SK-N-SH (cell line): ENCODE measurements around the gene SLCO3A1. TPM values are rescaled to one million over a fixed set of nuclear protein-coding genes. Genes with fewer than 3 reads are reported as not detected.

ENCODE experiments used
- CTCF ChIA-PET: fragments of 300-600, 350-600 bp; formaldehyde crosslinking; extraction: SDS; loops from one replicate; lab custom pipeline; 2021; lab: Yijun Ruan, JAX
- POLR2A ChIA-PET: fragments of 350-600 bp; sonication (Branson Sonifier 250); formaldehyde crosslinking; extraction: SDS; loops from one replicate; lab custom pipeline; 2020; ENCODE audit warnings: antibody characterized with exemption, inconsistent platforms; lab: Yijun Ruan, JAX
- DNase-seq: peaks from one replicate; pipeline ENCODE4 v3.0.0; 2012
- H2AFZ ChIP-seq: fragments of 200-600 bp; sonication (generic); 2 replicates; pipeline ENCODE4 v1.8.1; 2016; ENCODE audit warnings: antibody characterized with exemption, mild to moderate bottlenecking, low read depth
- H3F3A ChIP-seq: fragments of 200-600 bp; sonication (generic); replicated peaks from 2 replicates; pipeline ENCODE3; 2016; ENCODE audit warnings: antibody characterized with exemption, mild to moderate bottlenecking; ENCODE audit not compliant: insufficient read depth
- H3K27ac ChIP-seq, 2 experiments: fragments of 200-500 bp in 1 of 2; fragments of 200-600 bp in 1 of 2; sonication (Bioruptor generic) in 1 of 2; sonication (generic), shearing (Covaris generic) in 1 of 2; 2 replicates each; pipeline versions ENCODE4 v1.5.1 to v1.6.1; 2014 to 2016; ENCODE audit warnings: low read depth in 2 of 2, inconsistent platforms in 1 of 2, low read length in 1 of 2, mild to moderate bottlenecking in 1 of 2, mixed read lengths in 1 of 2
- H3K27me3 ChIP-seq: fragments of 200-600 bp; sonication (generic), shearing (Covaris generic); 2 replicates; pipeline ENCODE4 v1.6.1; 2016; ENCODE audit warnings: mixed run types; ENCODE audit not compliant: insufficient read depth
- H3K36me3 ChIP-seq, 2 experiments: fragments of 200-500 bp in 1 of 2; fragments of 200-600 bp in 1 of 2; sonication (Bioruptor generic) in 1 of 2; sonication (generic) in 1 of 2; replicated peaks in 1 of 2; 2 replicates each; pipeline versions ENCODE3 to v1.5.1; 2014 to 2016; ENCODE audit warnings: low read length in 1 of 2, mild to moderate bottlenecking in 1 of 2; ENCODE audit not compliant: insufficient read depth in 2 of 2, control insufficient read depth in 1 of 2
- H3K4me1 ChIP-seq, 2 experiments: fragments of 200-500 bp in 1 of 2; fragments of 200-600 bp in 1 of 2; sonication (Bioruptor generic) in 1 of 2; sonication (generic), shearing (Covaris generic) in 1 of 2; 2 replicates each; pipeline versions ENCODE4 v1.5.1 to v1.6.1; 2014 to 2016; ENCODE audit warnings: low read depth in 1 of 2, low read length in 1 of 2, mixed run types in 1 of 2; ENCODE audit not compliant: insufficient read depth in 2 of 2, control insufficient read depth in 1 of 2
- H3K4me2 ChIP-seq: fragments of 200-600 bp; sonication (generic), shearing (Covaris generic); 2 replicates; pipeline ENCODE4 v1.6.1; 2017; ENCODE audit warnings: mixed run types
- H3K4me3 ChIP-seq, 2 experiments: fragments of 200-500 bp in 1 of 2; fragments of 200-600 bp in 1 of 2; sonication (Bioruptor generic) in 1 of 2; sonication (generic), shearing (Covaris generic) in 1 of 2; 2 replicates each; pipeline versions ENCODE4 v1.5.1 to v1.8.1; 2014 to 2016; ENCODE audit warnings: low read depth in 2 of 2, inconsistent platforms in 1 of 2, low read length in 1 of 2, mild to moderate bottlenecking in 1 of 2, mixed read lengths in 1 of 2, moderate library complexity in 1 of 2
- H3K79me2 ChIP-seq: fragments of 200-600 bp; sonication (generic); 2 replicates; pipeline ENCODE4 v1.8.1; 2017; ENCODE audit warnings: mild to moderate bottlenecking; ENCODE audit not compliant: insufficient read depth
- H3K9ac ChIP-seq: fragments of 200-600 bp; sonication (generic); 2 replicates; pipeline ENCODE4 v1.6.1; 2017; ENCODE audit warnings: mixed run types
- H3K9me2 ChIP-seq: fragments of 200-600 bp; sonication (generic); 2 replicates; pipeline ENCODE4 v1.6.1; 2017; ENCODE audit warnings: mixed run types
- H3K9me3 ChIP-seq: fragments of 200-600 bp; sonication (generic); 2 replicates; pipeline ENCODE4 v1.6.1; 2017; ENCODE audit warnings: mixed run types, mild to moderate bottlenecking, moderate library complexity
- H4K20me1 ChIP-seq: fragments of 200-600 bp; sonication (generic); 2 replicates; pipeline ENCODE4 v1.6.1; 2017; ENCODE audit warnings: mild to moderate bottlenecking, mixed run types; ENCODE audit not compliant: insufficient read depth
- CHD2 ChIP-seq: fragments of 150-350 bp; IDR thresholded peaks from 2 replicates; pipeline ENCODE4 v1.6.1; 2018; ENCODE audit warnings: low read length; ENCODE audit not compliant: partially characterized antibody
- FOSL2 ChIP-seq: IDR thresholded peaks from 2 replicates; pipeline ENCODE4 v1.4.0; 2012; ENCODE audit warnings: low read depth, mild to moderate bottlenecking, moderate library complexity, borderline replicate concordance
- MAX ChIP-seq: IDR thresholded peaks from 2 replicates; pipeline ENCODE4 v1.4.0; 2012; ENCODE audit warnings: low read depth
- MEF2A ChIP-seq: IDR thresholded peaks from 2 replicates; pipeline ENCODE4 v1.4.0; 2012; ENCODE audit warnings: low read depth, borderline replicate concordance
- NFIC ChIP-seq: IDR thresholded peaks from 2 replicates; pipeline ENCODE4 v1.4.0; 2012; ENCODE audit warnings: borderline replicate concordance
- RXRA ChIP-seq: IDR thresholded peaks from 2 replicates; pipeline ENCODE4 v1.4.0; 2012; ENCODE audit warnings: low read depth, mild to moderate bottlenecking, borderline replicate concordance
- SMC3 ChIP-seq: IDR thresholded peaks from 2 replicates; pipeline ENCODE4 v1.6.1; 2012; ENCODE audit warnings: low read depth, low read length, improper control_type of control experiment
- YY1 ChIP-seq: IDR thresholded peaks from 2 replicates; pipeline ENCODE4 v1.4.0; 2012; ENCODE audit warnings: low read depth, mild to moderate bottlenecking
- WGBS: methylation state at CpG from one replicate; pipeline ENCODE4 v1.1.6; 2017; ENCODE audit warnings: low lambda C conversion rate; 5-methylcytosine and 5-hydroxymethylcytosine counted together
- polyA plus RNA-seq, 3 experiments: library from polyadenylated mRNA; depleted of rRNA; stranded (reverse); fragments of >200 nt; gene quantifications; 2 replicates each; pipeline ENCODE4 v1.2.3, GENCODE V29; 2012
- TF ChIP-seq, protein P1 (sequence below): fragments of 200-600 bp; sonication (generic); IDR thresholded peaks from 2 replicates; pipeline ENCODE4 v1.6.1; 2017; ENCODE audit warnings: antibody characterized with exemption, mild to moderate bottlenecking, moderate library complexity
- TF ChIP-seq, protein P2 (sequence below): IDR thresholded peaks from 2 replicates; pipeline ENCODE4; 2012
- TF ChIP-seq, protein P3 (sequence below): IDR thresholded peaks from 2 replicates; pipeline ENCODE4 v1.6.1; 2012; ENCODE audit warnings: mild to moderate bottlenecking, low read depth, low read length, moderate library complexity
- TF ChIP-seq, protein P4 (sequence below): fragments of 150-350 bp; IDR thresholded peaks from 2 replicates; pipeline ENCODE4 v1.6.1; 2017; ENCODE audit warnings: antibody characterized with exemption, low read length, low read depth, borderline replicate concordance

Gene SLCO3A1
- polyA plus RNA-seq, 1 of the 3 experiments (the other 2 are of a cell fraction), result 19.7 TPM

DNA sequence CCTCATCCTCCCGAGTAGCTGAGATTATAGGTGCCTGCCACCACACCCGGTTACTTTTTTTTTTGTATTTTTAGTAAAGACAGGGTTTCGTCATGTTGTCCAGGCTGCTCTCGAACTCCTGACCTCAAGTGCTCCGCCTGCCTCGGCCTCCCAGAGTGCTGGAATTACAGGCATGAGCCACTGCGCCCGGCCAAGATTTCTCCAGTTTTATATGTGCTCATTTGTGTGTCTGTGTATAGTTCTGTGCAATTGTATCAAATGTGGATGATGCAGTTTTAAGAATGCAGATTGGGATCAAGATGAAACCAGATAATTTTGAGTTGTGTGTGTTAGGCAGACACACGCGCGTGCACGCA is 68.3 kb downstream of the SLCO3A1 start:
- Histone ChIP-seq H3K9ac (no peak overlapping the region), H3K4me1 (peaks cover 4 to 7% of the 10 kb centered on the region in 2 experiments; a peak in 2 of 4 replicates), H2AFZ (no peak overlapping the region), H3K79me2 (peaks cover 14% of the 10 kb centered on the region; the same call in 1 of the 2 replicates), H3K9me2 (no peaks in the 10 kb centered on the region), H3F3A (no peaks in the 10 kb centered on the region), H3K4me3 (no peak overlapping the region), H3K9me3 (no peaks in the 10 kb centered on the region), H3K36me3 (peaks cover 0 to 3% of the 10 kb centered on the region in 2 experiments), H4K20me1 (no peaks in the 10 kb centered on the region), H3K27ac (no peak overlapping the region), H3K4me2 (no peak overlapping the region), H3K27me3 (no peaks in the 10 kb centered on the region)
- DNase-seq, result no peak
- ChIA-PET POLR2A (interaction anchor here (0.6 kb wide), 1 partner anchor 95 kb away, joined by 3 read pairs; no protein-coding TSS in a partner anchor), CTCF (interaction anchor here (1.2 kb wide), 1 partner anchor 20 kb away, joined by 3 read pairs; no protein-coding TSS in a partner anchor)
- TF ChIP-seq MAX (no peak), CHD2 (no peak), MEF2A (no peak), YY1 (no peak)
- TF ChIP-seq, protein P1, sequence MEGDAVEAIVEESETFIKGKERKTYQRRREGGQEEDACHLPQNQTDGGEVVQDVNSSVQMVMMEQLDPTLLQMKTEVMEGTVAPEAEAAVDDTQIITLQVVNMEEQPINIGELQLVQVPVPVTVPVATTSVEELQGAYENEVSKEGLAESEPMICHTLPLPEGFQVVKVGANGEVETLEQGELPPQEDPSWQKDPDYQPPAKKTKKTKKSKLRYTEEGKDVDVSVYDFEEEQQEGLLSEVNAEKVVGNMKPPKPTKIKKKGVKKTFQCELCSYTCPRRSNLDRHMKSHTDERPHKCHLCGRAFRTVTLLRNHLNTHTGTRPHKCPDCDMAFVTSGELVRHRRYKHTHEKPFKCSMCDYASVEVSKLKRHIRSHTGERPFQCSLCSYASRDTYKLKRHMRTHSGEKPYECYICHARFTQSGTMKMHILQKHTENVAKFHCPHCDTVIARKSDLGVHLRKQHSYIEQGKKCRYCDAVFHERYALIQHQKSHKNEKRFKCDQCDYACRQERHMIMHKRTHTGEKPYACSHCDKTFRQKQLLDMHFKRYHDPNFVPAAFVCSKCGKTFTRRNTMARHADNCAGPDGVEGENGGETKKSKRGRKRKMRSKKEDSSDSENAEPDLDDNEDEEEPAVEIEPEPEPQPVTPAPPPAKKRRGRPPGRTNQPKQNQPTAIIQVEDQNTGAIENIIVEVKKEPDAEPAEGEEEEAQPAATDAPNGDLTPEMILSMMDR, result no peak
- WGBS, result 81% methylated on average over 12 of the region's 12 CpGs

DNA sequence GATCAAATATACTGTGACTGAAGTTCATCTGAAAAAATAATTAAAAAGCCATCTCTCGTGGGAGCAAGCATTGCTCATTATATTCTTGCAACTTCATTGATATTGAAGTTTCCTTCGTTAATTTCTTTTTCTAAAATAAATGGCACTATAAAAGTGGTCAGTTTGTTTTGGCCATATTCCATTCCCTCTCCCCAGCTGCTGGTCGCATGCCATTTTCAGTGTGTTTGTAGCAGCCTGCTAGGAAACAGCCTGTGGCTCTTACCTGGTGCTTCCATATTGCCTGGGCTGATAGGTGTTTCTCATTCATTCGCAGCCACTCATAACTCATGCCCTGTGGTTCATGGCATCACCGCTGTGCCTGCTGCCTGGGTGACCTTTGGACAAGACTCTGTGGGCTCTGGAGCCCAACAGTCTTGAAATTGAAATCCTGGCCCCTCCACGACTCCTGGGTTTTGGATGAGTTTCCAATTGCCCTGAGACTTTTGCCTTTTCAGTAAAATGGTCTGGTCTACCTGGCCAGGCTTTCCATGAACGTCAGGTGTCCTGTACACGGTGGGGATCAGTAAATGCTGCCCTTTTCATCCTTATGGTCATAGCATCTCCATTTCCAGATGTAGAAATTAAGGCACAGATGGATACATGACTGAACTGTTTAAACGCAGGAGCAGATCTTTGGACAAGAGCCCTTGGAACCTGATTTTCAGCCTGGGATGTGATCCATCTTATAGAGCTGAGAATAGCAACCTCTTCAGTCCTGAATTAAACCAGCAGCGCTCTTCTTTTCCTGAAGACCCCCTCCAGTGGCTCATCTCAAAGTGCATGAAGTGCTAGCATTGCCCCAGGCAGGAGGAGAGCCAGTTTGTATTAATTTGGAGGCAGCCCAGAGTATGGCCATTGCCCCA is 69.4 kb downstream of the SLCO3A1 start:
- Histone ChIP-seq H3F3A (no peaks in the 10 kb centered on the region), H3K27me3 (no peaks in the 10 kb centered on the region), H3K9me2 (no peaks in the 10 kb centered on the region), H3K27ac (no peak overlapping the region), H3K9me3 (no peaks in the 10 kb centered on the region), H4K20me1 (no peaks in the 10 kb centered on the region), H3K79me2 (peaks cover 14% of the 10 kb centered on the region; the same call in 1 of the 2 replicates), H3K36me3 (no peaks in the 10 kb centered on the region), H3K4me1 (peaks cover 6 to 7% of the 10 kb centered on the region in 2 experiments; a peak in 2 of 4 replicates), H2AFZ (no peak overlapping the region), H3K4me3 (no peak overlapping the region), H3K4me2 (no peak overlapping the region), H3K9ac (no peak overlapping the region)
- TF ChIP-seq NFIC, result no peak
- TF ChIP-seq RXRA, result no peak
- ChIA-PET POLR2A (no interaction called here), CTCF (interaction anchor here (1.2 to 1.6 kb wide), 2 partner anchors 21 to 217 kb away, joined by 3 to 4 read pairs; no protein-coding TSS in a partner anchor)
- 84% methylated on average over 10 of the region's 10 CpGs for WGBS
- peak; percentile 45 for DNase-seq

- H4K20me1 ChIP-seq, result no peaks in the 10 kb centered on the region
- H3K4me3 ChIP-seq, result no peak overlapping the region
- H2AFZ ChIP-seq, result no peak overlapping the region
- peaks cover 6 to 12% of the 10 kb centered on the region in 2 experiments; a peak in 2 of 4 replicates for H3K4me1 ChIP-seq
- ChIA-PET CTCF (interaction anchor here (1.6 kb wide), 1 partner anchor 218 kb away, joined by 4 read pairs; no protein-coding TSS in a partner anchor), POLR2A (no interaction called here)
- H3K27ac ChIP-seq, result no peak overlapping the region
- H3K27me3 ChIP-seq, result no peaks in the 10 kb centered on the region
- no peaks in the 10 kb centered on the region for H3K9me2 ChIP-seq
- no peak for DNase-seq
- H3K79me2 ChIP-seq, result peaks cover 18% of the 10 kb centered on the region; the same call in 1 of the 2 replicates
- no peak overlapping the region for H3K9ac ChIP-seq
- no peak overlapping the region for H3K4me2 ChIP-seq
- H3K36me3 ChIP-seq, result no peaks in the 10 kb centered on the region
- 92% methylated on average over 7 of the region's 7 CpGs for WGBS
- H3K9me3 ChIP-seq, result no peaks in the 10 kb centered on the region
- no peaks in the 10 kb centered on the region for H3F3A ChIP-seq
- TF ChIP-seq FOSL2, result no peak
- TF ChIP-seq SMC3, result no peak
- TF ChIP-seq, protein P2, sequence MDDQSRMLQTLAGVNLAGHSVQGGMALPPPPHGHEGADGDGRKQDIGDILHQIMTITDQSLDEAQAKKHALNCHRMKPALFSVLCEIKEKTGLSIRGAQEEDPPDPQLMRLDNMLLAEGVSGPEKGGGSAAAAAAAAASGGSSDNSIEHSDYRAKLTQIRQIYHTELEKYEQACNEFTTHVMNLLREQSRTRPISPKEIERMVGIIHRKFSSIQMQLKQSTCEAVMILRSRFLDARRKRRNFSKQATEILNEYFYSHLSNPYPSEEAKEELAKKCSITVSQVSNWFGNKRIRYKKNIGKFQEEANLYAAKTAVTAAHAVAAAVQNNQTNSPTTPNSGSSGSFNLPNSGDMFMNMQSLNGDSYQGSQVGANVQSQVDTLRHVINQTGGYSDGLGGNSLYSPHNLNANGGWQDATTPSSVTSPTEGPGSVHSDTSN, result no peak
- TF ChIP-seq, protein P3, sequence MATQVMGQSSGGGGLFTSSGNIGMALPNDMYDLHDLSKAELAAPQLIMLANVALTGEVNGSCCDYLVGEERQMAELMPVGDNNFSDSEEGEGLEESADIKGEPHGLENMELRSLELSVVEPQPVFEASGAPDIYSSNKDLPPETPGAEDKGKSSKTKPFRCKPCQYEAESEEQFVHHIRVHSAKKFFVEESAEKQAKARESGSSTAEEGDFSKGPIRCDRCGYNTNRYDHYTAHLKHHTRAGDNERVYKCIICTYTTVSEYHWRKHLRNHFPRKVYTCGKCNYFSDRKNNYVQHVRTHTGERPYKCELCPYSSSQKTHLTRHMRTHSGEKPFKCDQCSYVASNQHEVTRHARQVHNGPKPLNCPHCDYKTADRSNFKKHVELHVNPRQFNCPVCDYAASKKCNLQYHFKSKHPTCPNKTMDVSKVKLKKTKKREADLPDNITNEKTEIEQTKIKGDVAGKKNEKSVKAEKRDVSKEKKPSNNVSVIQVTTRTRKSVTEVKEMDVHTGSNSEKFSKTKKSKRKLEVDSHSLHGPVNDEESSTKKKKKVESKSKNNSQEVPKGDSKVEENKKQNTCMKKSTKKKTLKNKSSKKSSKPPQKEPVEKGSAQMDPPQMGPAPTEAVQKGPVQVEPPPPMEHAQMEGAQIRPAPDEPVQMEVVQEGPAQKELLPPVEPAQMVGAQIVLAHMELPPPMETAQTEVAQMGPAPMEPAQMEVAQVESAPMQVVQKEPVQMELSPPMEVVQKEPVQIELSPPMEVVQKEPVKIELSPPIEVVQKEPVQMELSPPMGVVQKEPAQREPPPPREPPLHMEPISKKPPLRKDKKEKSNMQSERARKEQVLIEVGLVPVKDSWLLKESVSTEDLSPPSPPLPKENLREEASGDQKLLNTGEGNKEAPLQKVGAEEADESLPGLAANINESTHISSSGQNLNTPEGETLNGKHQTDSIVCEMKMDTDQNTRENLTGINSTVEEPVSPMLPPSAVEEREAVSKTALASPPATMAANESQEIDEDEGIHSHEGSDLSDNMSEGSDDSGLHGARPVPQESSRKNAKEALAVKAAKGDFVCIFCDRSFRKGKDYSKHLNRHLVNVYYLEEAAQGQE, result no peak
- TF ChIP-seq, protein P4, sequence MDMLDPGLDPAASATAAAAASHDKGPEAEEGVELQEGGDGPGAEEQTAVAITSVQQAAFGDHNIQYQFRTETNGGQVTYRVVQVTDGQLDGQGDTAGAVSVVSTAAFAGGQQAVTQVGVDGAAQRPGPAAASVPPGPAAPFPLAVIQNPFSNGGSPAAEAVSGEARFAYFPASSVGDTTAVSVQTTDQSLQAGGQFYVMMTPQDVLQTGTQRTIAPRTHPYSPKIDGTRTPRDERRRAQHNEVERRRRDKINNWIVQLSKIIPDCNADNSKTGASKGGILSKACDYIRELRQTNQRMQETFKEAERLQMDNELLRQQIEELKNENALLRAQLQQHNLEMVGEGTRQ, result no peak
Measured at GRCh38 chr15:91924183-91924582, 70.7 kb downstream of the SLCO3A1 start.
